Adipocyte (in vitro differentiated cells): Measurements from ENCODE around the gene ARAP2.

Source experiments
- DNase-seq: peaks from one replicate; pipeline ENCODE4 v3.0.0-alpha.2; 2015; ENCODE audit warnings: low read depth
- H3K27me3 ChIP-seq: replicated peaks from 2 replicates; pipeline ENCODE4 v1.7.0; 2013; ENCODE audit warnings: mild to moderate bottlenecking, low read length, moderate library complexity; ENCODE audit not compliant: control insufficient read depth, insufficient read depth
- H3K36me3 ChIP-seq: 2 replicates; pipeline ENCODE4 v1.7.0; 2013; ENCODE audit warnings: low read length, mild to moderate bottlenecking, moderate library complexity; ENCODE audit not compliant: control insufficient read depth, insufficient read depth, severe bottlenecking
- H3K4me1 ChIP-seq: 2 replicates; pipeline ENCODE4 v1.7.0; 2013; ENCODE audit warnings: mild to moderate bottlenecking, low read length, moderate library complexity; ENCODE audit not compliant: control insufficient read depth, insufficient read depth
- H3K4me3 ChIP-seq: 2 replicates; pipeline ENCODE4 v1.7.0; 2013; ENCODE audit warnings: mild to moderate bottlenecking, low read length, moderate library complexity
- H3K9ac ChIP-seq: 2 replicates; pipeline ENCODE4 v1.7.0; 2013; ENCODE audit warnings: mild to moderate bottlenecking, low read length, moderate library complexity
- H3K9me3 ChIP-seq: 2 replicates; pipeline ENCODE4 v1.7.0; 2013; ENCODE audit warnings: mild to moderate bottlenecking, low read length, moderate library complexity; ENCODE audit not compliant: control insufficient read depth

The ARAP2 gene

DNA sequence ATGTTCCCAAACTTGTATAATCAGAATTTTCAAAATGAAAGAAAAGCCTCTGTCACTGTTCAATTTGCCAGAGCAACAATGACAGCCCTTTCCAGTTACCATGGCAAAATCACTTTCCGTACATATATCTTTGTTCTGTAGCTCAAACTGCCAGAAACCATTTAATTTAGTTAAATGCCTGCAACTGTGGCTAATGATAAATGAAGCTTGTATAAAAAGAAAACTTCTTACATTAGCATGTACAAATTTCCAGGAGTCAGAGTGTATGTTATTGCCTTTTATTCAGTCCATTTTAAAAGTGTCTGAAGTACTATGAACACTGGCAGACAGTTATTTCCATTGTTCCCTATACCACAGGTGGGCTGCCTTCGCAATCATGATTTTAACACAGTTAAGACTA is 30.3 kb downstream of the ARAP2 start:
- Histone ChIP-seq H3K9ac (no peak overlapping the region), H3K4me3 (no peak overlapping the region), H3K9me3 (no peaks in the 10 kb centered on the region), H3K27me3 (no peaks in the 10 kb centered on the region), H3K36me3 (no peaks in the 10 kb centered on the region), H3K4me1 (no peaks in the 10 kb centered on the region)
- no peak for DNase-seq

DNA sequence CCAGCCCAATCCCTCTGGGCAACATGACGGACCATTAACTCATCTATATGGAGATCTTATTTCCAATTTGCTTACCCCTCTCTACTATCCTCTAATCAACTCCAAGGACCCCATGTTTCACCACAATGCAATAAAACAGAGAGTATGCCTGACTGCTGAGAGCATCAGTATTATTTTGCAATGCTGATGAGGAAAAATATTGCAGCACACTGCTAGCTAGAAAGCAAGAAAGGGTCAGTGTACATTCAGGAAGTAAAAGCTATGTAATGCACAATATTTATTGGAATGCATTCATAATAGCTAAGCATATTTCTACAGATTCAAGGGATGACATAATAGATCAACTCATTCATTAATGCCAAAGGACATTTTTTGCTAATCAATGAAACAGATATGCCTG is 33.2 kb downstream of the ARAP2 start:
- Histone ChIP-seq H3K4me1 (no peaks in the 10 kb centered on the region), H3K9ac (no peak overlapping the region), H3K27me3 (no peaks in the 10 kb centered on the region), H3K36me3 (no peaks in the 10 kb centered on the region), H3K9me3 (no peaks in the 10 kb centered on the region), H3K4me3 (no peak overlapping the region)
- DNase-seq = no peak

DNA sequence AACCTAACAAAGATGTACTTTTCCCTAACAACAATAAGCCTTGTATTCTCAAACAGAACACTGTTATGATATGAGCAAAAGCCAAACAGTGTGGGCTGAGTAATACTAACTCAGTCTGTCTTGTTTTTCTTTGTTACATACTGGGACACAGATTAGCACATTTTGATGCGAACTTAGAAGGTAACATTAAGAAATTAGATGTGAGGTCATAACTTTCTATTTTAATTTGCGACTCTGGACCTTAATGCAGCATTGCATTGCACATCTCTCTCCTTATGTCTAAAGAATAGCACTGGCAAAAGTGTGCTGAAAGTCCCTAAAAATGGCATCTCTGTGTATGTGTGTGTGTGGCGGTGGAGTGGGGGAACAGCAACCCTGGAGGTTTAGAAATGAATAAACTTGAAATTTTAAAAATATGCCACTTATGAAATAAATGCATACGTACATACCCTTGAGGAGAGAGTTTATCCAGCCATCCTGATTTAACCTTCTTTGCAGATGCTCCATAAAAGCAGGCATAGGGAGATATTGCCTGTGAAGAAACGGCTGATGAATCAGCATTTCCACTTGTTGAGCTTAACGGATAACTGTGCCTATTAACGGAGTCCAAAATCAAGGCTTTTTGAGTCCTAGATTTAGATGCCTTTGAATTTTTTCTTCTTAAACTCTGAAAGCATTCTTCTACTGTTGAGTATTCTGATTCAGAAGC is 34.2 kb downstream of the ARAP2 start:
- Histone ChIP-seq H3K27me3 (no peaks in the 10 kb centered on the region), H3K9me3 (no peaks in the 10 kb centered on the region), H3K9ac (no peak overlapping the region), H3K4me1 (no peaks in the 10 kb centered on the region), H3K36me3 (no peaks in the 10 kb centered on the region), H3K4me3 (no peak overlapping the region)
- DNase-seq = no peak

DNA sequence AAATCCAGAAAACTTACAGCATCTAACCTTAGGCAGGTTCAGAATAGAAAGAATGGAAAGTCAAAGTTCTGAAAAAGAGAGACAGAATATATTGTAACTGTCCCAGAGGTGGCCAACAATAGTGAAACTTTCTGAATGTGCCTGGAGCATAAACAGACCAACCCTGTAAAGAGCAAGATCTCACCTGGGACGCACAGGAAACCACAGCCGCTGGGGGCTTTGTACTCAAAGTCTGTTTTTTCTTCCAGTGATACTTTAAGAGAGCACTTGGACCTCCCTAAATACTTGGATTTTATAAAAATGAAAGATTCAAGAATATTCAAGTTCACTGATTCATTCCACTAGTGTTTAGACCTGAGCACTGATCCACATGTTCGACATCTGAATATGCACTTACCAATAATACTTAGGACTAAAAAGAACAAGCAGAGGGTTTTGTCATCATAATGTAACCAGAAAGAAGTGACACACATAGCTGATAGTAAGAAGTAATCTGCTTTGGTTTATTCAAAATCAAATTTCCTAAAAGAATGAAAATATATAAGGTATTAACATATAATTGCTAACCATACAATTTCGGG is 35.3 kb downstream of the ARAP2 start:
- H3K9ac ChIP-seq = no peak overlapping the region
- no peak for DNase-seq
- no peak overlapping the region for H3K4me3 ChIP-seq
- H3K4me1 ChIP-seq = no peaks in the 10 kb centered on the region
- H3K27me3 ChIP-seq = no peaks in the 10 kb centered on the region
- H3K9me3 ChIP-seq = no peaks in the 10 kb centered on the region
- no peaks in the 10 kb centered on the region for H3K36me3 ChIP-seq

DNA sequence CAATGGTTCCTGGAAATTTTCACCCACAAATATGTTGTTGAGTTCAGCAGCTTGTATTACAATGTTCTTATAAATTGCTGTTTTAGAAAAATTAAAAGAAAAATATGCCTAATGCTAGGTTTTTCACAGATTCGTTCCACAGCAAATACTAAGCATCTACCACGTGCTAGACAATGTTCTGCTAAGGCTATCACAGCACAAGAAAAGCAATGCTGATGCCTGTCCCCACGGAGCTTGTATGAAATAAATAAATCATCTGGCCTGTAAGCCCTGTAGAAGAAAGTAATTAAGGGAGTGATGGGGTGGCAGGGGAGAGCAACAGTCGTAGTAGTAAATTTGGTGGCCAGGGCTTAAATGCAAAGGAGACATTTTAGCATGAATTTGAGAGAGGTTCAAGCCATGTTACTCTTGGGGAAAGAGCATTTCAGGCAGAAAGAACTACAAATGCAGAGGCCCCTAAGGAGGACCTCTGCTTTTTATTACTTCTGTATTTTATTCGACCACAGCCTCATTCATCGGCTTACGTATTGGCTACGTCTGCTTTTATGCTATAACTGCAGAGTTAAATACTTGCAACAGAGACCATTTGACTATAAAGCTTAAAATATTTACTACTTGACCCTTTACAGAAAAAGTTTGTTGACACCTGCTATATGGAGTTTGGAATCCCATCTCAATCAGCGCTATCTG is 36.3 kb downstream of the ARAP2 start:
- H3K4me3 ChIP-seq = no peak overlapping the region

DNA sequence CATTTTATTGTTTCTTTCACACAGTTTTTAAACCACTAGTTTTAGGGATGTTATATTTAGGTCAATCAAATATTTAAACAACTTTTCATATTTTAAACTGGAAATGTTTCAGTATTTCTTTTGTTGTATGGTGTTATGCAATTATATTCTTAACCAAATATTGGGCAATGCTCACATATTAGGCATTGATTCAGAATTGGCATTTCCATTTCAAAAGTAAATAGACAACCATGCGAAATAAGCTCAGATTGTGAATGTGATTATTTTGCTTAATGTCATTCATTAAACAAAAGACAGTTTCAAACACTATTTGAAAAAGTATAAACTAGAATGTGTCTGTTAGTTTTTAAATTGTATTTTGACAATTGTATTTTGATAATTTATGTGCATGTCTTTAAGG is 36.9 kb downstream of the ARAP2 start:
- no peak overlapping the region for H3K4me3 ChIP-seq
- DNase-seq = no peak
- no peak overlapping the region for H3K9ac ChIP-seq
- H3K4me1 ChIP-seq = no peaks in the 10 kb centered on the region
- H3K9me3 ChIP-seq = no peaks in the 10 kb centered on the region
- H3K36me3 ChIP-seq = no peaks in the 10 kb centered on the region
- H3K27me3 ChIP-seq = no peaks in the 10 kb centered on the region

More for the DNA sequence above, 36.3 kb downstream of the ARAP2 start:
- Histone ChIP-seq H3K4me1 (no peaks in the 10 kb centered on the region), H3K36me3 (no peaks in the 10 kb centered on the region), H3K9ac (no peak overlapping the region), H3K27me3 (no peaks in the 10 kb centered on the region), H3K9me3 (no peaks in the 10 kb centered on the region)
- no peak for DNase-seq

DNA sequence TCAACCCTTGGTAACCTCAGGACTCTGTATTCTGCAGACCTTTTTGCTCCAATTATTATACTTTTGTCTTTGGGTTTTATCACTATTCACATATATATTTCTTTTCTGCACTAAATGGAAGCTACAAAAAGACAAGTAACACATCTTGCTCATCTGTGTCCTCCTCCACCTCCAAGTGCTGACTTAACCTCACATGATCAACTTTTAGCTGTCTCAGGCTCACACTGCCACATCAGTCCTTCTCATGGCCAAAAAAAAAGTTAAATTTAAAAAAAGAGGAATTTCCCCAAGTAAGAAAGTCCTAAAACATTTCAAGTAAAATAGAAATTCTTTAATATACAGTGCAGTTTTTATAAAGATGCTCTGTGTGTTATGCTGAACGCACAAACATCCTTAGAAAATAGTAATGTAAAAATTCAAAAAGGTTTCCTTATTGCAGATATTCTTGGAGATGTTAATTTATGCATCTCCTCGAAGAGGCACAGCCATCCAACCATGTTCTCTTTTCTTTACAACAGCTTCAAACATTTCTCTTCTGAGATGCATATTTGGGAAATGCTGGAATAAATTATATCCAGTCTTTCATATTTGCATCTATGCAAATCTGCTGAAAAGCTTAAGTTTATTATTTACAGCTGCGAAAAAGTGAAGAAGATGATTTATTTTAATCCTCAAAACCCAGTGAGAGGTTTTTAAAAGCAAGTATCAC is 37.6 kb downstream of the ARAP2 start:
- Histone ChIP-seq H3K4me3 (no peak overlapping the region), H3K27me3 (no peaks in the 10 kb centered on the region), H3K9ac (no peak overlapping the region), H3K4me1 (no peaks in the 10 kb centered on the region), H3K36me3 (no peaks in the 10 kb centered on the region), H3K9me3 (no peaks in the 10 kb centered on the region)
- DNase-seq = no peak

DNA sequence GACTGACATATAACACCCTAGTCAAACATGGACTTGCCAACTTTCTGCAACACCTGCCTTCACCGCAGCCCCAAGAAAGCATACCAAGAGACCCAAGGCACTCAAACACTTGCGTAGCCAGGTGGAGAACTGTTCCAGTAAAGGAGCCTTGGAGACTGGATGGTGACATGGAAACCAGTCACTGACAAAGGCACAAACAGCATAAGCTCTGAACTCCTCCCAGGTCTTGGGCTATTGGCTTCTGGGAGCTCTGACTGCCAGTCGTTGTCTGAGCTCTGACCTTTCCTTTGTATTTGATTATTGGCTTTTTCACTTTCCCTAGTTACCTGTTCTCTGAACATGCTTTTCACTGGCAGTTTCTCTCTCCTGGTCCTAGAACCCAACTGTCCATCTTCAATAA is 38.3 kb downstream of the ARAP2 start:
- H3K9me3 ChIP-seq = no peaks in the 10 kb centered on the region
- H3K9ac ChIP-seq = no peak overlapping the region
- H3K4me1 ChIP-seq = no peaks in the 10 kb centered on the region
- no peak for DNase-seq
- no peaks in the 10 kb centered on the region for H3K27me3 ChIP-seq
- H3K4me3 ChIP-seq = no peak overlapping the region
- no peaks in the 10 kb centered on the region for H3K36me3 ChIP-seq

DNA sequence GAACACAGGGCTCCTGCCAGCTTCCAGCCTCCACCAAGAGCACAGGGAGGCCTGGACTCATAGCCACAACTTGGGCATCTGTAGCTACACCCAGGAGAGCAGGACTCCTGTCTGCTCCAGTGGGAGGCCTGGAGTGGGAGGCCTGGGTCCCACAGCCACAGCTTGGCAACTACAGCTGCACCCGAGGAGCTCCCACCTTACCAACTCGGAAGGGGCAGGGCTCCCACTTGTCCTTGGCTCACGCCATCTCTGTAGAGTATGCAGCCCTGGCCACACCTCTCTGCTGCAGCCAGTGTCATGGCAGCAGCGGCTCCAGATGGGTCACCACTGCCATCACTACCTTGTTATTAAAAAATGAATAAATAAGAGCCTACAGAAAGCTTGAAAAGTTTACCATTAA is 45.5 kb downstream of the ARAP2 start:
- Histone ChIP-seq H3K9ac (no peak overlapping the region), H3K9me3 (no peaks in the 10 kb centered on the region), H3K36me3 (no peaks in the 10 kb centered on the region), H3K4me1 (no peaks in the 10 kb centered on the region), H3K27me3 (no peaks in the 10 kb centered on the region), H3K4me3 (no peak overlapping the region)
- DNase-seq = no peak

DNA sequence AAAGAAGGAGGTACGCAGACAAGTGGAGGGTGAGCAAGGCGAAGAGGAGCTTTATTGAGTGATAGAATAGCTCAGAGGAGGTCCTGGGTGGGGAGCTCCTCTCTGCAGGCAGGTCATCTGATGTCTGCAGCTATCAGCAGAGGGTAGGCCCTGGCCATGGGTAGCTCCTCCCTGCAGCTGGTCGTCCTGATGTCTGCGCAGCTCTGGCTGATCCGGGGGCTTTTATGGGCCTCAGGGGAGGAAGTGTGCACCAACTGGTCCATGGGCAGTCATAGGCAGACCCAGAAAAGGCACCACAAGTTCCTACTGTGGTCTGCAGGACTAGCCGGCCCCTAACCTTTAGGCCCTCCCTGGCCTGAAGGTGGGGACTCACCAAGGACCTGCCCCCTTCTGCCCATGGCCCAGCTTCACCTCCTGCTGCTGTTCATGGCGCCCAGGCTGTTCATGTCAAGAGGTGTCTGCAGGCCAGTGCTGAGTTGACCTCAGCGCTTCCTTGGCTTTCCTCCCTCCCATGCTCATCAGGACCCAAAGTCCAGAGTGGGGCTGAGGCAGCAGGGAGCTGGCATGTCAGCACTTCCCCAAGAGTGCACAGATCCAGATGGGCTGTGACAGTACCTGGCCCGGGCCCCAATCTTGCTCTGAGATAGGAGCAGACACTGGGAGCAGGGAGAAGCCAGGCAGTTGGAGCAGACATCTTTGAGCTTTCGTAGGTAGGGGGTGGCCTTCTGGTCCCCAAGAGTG is 46.1 kb downstream of the ARAP2 start:
- Histone ChIP-seq H3K36me3 (no peaks in the 10 kb centered on the region), H3K9ac (no peak overlapping the region), H3K27me3 (no peaks in the 10 kb centered on the region), H3K4me1 (no peaks in the 10 kb centered on the region), H3K9me3 (no peaks in the 10 kb centered on the region), H3K4me3 (no peak overlapping the region)
- no peak for DNase-seq

DNA sequence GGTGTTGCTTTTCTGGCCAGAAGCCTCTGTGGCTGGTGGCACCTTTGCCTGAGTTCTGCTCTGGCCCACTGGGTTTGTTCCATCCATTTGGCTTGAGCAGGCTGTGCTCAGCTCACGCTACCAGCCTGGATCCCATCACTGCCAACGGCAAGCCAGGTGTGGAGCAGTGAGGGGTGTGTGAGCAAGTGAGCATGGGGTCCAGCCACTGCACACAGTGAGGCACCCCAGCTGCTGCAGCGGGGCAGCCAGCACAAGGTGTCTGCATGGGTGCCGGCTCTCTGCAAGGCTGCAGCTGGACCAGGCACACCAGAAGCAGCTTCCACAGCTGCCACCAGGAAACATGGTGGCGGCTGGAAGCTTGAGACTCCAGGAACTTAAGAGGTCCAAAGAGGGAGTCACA is 46.8 kb downstream of the ARAP2 start:
- no peak for DNase-seq

More for the DNA sequence above, 46.8 kb downstream of the ARAP2 start:
- Histone ChIP-seq H3K4me1 (no peaks in the 10 kb centered on the region), H3K9ac (no peak overlapping the region), H3K27me3 (no peaks in the 10 kb centered on the region), H3K9me3 (no peaks in the 10 kb centered on the region), H3K36me3 (no peaks in the 10 kb centered on the region), H3K4me3 (no peak overlapping the region)
